ENCODE results near the gene MAP2.

Gene MAP2

DNA sequence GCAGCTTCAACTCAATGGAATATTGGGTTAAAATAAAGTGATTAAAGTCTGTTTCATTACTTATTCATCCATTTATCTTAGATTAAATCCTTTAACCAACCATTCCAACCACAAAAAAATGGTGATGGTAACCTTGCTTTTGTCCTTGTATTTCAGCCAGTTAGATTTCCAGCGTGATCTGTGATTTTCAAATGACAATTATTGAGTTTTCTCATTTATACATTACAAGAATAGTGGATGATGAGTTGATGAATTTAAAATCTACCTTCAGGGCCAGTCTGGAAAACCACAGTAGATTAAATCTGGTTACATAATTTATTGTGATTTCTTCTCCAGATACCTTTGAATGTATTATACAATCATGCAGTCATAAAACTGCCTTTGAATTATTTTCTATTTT, 318.1 kb downstream of the MAP2 start:
- no peak for DNase-seq

DNA sequence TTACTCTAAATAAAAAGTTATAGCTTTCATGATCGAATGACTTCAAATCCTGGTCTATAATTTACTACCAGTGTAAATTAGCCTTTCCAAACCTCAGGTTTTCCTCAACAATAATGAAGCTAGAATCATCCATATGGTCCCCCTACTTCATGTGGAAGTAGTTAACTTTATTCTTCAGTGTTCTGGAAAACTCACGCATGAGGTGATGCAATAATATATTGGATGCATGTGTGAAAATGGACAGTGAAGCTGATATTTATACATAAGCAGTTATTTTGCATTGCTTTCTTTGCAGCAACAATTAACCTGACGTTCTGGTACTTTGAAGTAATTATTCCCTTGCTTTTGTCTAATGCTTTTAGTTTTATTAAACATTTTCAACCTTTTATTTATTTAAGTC, 329.2 kb downstream of the MAP2 start:
- no peak for DNase-seq

DNA sequence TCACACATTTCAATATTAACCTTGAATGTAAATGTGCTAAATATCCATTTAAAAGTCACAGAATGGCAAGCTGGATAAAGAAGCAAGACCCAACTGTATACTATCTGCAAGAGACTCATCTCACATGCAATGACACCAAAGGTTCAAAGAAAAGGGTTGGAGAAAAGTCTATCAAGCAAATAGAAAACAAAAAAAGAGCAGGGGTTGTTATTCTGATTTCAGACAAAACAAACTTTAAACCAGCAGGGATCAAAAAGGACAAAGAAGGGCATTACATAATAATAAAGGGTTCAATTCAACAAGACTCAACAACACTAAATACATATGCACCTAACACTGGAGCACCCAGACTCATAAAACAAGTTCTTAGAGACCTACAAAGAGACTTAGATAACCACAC, 333.3 kb downstream of the MAP2 start:
- no peak for DNase-seq

DNA sequence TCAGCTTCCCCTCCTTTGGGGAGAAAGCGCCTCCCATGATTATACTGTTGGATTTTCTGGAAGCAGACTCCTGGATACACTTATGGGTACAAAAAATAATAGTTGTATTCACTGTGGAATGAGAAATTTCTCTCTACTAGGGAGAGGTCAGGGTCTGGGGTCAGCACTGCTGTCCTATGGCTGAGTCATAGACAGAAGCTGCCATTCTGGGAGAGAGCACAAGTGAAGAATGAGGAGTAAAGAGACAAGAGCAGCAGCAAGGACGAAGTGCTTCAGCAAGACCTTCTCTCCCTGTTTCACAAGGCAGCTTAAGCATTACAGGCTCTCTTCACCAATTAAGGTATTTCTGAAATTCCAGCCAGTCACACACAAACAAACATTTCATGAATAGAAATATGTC, 337.7 kb downstream of the MAP2 start:
- no peak for DNase-seq

DNA sequence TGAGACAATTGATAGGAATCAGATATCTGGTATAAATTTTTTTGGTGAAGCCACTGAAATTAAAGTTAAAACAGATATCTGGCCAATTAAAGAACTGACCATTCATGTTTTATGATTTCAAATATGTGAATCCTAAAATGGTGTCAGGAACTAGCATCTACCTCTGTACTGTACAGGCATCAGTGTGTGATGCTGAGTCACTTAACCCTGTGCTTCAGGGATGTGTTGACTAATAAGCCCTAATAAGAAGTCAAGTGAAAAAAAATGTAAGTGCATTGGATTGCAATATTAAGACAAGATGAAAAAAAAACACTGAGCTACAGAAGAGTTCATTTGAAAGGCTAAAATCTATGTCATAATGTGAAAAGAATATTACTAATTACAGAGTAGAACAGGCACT, 338.7 kb downstream of the MAP2 start:
- no peak for DNase-seq

DNA sequence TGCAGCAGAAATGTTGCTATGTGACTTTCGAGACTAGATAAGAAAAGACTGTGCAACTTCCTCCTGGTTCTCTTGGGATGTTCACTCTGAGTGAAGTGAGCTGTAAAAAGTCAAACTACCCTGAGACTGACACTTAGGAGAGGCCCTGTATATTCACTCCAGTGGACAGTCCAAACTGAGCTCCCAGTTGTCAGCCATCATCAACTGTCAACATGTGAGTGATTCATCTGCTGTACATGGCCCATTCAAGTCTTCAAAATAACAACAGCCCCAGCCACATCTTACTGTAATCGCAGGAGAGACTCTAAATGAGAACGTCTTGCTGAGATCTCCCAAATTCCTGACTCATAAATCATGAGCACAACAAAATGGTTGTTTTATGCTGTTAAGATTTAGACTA, 339.3 kb downstream of the MAP2 start:
- no peak for DNase-seq

DNA sequence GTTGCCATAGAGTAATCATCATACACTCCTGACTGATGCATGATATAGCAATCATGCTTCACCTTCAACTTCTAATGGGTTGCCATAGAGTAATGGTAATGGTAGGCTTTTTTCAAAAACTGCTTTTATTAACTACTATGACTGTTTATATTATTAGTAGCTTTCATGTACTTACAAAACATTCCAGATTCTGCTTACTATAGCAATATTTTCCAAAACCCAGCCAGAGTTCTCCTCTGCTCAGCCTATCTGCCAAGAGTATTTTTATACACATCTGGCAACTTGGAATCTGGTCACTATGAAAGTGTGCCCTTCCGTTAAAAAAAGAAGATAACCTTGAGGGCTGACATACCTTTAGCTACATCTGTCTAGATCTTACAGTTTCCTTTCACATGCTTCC, 342.8 kb downstream of the MAP2 start:
- no peak for DNase-seq

DNA sequence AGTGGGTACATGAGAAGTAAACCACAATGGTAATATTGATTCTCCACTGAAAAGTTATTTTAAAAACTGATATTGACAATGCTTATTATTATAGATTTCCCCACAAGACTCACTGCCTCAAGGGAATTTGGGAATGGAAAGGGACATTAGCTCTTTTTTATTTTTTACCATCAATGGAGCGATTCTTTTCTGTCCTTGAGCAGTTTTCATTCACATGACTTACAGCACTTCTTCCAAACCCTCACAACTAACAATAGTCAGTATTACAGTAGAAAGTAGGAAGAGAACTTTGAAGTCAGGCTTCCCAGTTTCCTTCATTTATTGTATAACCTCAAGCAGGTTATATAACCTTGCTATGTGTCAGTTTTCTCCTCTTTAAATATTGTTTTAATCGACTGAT, 343.5 kb downstream of the MAP2 start:
- no peak for DNase-seq

DNA sequence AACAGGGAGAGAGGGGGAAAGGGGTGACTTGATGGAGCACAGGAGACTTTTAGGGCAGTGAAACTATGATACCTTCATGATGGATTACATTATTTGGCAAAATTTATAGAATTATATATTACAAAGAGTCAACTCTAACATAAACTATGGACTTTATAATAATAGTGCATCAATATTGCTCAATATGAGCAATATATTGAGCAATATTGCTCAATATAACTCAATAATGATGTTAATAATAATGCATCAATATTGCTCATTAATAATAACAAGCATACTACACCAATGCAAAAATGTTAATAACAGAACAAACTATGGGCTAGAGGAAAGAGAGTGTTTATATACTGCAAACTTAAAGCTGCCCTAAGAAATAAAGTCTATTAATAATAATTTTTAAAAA, 344.7 kb downstream of the MAP2 start:
- DNase-seq = no peak

DNA sequence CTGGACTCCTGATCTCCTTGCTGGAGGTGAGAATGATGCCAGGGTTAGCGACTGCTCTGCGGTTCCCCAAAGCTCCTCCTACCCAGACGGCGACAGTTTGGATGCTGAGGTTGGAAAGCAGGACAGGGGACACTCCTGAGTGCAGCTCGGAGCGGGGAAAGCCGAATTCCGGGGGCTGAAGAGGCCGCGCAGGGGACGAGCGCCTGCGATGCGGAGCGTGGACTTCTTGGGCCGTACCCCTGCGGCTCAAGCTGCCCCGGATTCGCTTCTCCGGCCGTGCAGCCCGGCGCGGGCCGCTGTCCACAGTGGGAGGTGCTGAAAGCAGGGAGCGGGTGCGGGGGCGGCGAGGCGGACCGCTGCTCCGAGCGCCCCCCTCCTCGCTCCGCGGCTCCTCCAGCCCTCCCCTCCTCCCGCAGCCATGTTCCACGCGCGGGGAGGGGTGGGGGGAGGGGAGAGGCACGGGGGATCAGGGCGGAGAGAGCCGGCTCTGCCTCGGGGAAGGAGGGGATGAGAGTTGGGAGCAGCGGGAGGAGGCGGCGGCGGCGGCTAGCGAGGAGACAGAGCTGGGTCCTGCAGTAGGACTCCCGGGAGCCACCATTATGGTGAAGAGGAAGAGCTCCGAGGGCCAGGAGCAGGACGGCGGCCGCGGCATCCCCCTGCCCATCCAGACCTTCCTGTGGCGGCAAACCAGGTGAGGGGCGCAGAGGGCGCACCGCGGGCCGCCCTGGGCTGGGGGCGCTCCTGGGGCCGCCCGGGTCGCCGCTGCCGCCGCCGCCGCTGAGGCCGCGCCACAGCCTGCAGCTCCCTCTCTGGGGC, 347.8 kb downstream of the MAP2 start, which contains the start of gene UNC80:
TSS of gene UNC80 (plus strand) at position 359 of the 816 bp plus-strand sequence. CDS start at position 600, 241 bp downstream.
- no peak for DNase-seq

DNA sequence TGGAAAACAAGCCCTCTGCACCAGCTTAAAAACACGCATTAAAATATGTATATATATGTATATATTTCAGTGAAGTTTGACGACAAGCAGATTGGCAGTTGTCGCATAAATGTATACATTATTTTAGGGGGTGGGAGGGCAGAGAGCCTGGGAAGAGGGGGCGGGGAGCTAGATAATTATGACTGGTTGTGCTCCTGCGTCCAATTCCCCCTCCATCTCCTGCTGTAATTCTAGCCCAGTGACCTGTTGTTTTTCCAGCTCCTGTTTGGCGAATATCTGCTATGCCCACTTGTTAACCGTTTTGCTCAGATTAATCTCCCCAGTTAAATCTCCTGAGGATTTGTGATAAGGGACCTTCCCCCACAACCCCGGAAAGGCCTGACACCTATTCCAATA, 348.4 kb downstream of the MAP2 start:
- no peak for DNase-seq

DNA sequence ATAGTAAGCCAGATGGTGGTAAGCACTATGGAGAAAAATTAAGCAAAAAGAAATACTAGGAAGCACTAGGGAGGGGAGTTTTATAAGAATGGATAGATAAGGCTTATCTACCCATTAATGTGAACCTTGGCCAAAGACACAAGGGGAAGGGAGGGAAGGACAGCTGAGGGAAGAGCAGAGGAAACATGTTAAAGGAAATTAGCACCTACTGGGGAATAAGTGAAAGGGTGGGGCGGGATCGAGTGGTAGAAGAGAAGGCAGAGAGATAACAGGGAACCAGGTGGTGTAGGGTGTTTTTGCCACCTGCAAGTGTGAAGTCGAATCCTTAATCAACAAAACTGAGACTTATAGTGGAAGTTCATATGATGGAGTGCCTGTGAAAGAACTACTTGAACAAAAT, 349.5 kb downstream of the MAP2 start:
- no peak for DNase-seq
